Colonic mucosa (tissue), 4 donors: ENCODE results near the gene DDOST. TPM values are rescaled to one million over a fixed set of nuclear protein-coding genes. Genes with fewer than 3 reads are reported as not detected.

Source experiments
- DNase-seq: peaks from one replicate; pipeline ENCODE4 v3.0.0-alpha.2; 2020
- H3K27ac ChIP-seq: fragments of 200-600 bp; one replicate; pipeline ENCODE4 v1.8.0; 2021
- H3K27me3 ChIP-seq: fragments of 200-600 bp; one replicate; pipeline ENCODE4 v1.8.0; 2021
- H3K36me3 ChIP-seq: fragments of 200-600 bp; one replicate; pipeline ENCODE4 v1.8.0; 2021
- H3K4me1 ChIP-seq: fragments of 200-600 bp; one replicate; pipeline ENCODE4 v1.8.0; 2021; ENCODE audit warnings: mild to moderate bottlenecking
- H3K4me3 ChIP-seq: fragments of 200-600 bp; one replicate; pipeline ENCODE4 v1.8.0; 2021
- H3K9ac ChIP-seq, 2 donors: one replicate each; pipeline ENCODE4 v1.7.0; 2013; ENCODE audit warnings: control low read depth in 2 of 2, low read depth in 2 of 2, low read length in 2 of 2
- H3K9me3 ChIP-seq: fragments of 200-600 bp; one replicate; pipeline ENCODE4 v1.8.0; 2021
- intact Hi-C: fragments of 100-400 bp; cut with DNase I; formaldehyde crosslinking; loops from one replicate; pipeline ENCODE4 v1.14.1; 2022
- total RNA-seq, 2 donors: library from RNA; stranded (reverse); fragmentation: NEBNext Ultra II Directional in 1 of 2; extraction: Animal tissue kit (Norgen Biotek cat#: 25700) in 1 of 2; gene quantifications; one replicate each; pipeline ENCODE4 v1.2.1, GENCODE V29; 2021
- TF ChIP-seq, protein P1 (sequence below): fragments of 200-600 bp; IDR thresholded peaks from one replicate; pipeline ENCODE4 v1.8.0; 2022; ENCODE audit warnings: antibody characterized with exemption, mild to moderate bottlenecking
- donor health status: healthy.
- donor health status: DM: no; HTN: no; CAD: no.
- donor health status: DM: no; HTN: no; CAD: no.

The DDOST gene
- total RNA-seq, 2 donors from 2014 or later: 233 to 364 TPM

DNA sequence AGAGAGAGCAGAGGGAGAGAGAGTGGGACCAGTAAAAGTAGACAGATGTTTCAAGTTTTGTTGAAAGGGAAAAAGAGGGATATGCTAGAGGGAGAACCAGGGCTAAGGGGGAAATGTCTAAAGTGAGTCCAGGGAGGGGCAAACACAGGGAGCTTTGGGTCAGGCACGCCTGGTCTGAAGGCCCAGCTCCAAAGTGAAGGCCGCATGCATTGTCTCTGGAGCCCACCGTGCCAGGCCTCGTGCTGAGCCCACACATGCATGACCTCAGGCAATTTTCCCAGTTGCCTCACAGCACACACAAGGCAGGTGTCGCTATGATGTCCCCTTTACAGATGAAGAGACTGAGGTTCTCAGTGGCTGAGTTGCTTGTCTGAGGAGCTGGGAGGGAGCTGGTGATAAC, 40.7 kb upstream of the DDOST start:
- intact Hi-C loops: no loop called here
- no peak overlapping the region for H3K4me3 ChIP-seq
- no peak overlapping the region for H3K27ac ChIP-seq
- H3K36me3 ChIP-seq: no peaks in the 10 kb centered on the region
- TF ChIP-seq, protein P1, sequence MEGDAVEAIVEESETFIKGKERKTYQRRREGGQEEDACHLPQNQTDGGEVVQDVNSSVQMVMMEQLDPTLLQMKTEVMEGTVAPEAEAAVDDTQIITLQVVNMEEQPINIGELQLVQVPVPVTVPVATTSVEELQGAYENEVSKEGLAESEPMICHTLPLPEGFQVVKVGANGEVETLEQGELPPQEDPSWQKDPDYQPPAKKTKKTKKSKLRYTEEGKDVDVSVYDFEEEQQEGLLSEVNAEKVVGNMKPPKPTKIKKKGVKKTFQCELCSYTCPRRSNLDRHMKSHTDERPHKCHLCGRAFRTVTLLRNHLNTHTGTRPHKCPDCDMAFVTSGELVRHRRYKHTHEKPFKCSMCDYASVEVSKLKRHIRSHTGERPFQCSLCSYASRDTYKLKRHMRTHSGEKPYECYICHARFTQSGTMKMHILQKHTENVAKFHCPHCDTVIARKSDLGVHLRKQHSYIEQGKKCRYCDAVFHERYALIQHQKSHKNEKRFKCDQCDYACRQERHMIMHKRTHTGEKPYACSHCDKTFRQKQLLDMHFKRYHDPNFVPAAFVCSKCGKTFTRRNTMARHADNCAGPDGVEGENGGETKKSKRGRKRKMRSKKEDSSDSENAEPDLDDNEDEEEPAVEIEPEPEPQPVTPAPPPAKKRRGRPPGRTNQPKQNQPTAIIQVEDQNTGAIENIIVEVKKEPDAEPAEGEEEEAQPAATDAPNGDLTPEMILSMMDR: no peak
- no peaks in the 10 kb centered on the region for H3K4me1 ChIP-seq
- no peaks in the 10 kb centered on the region for H3K9me3 ChIP-seq
- H3K27me3 ChIP-seq: no peaks in the 10 kb centered on the region
- DNase-seq: no peak
- no peak overlapping the region for H3K9ac ChIP-seq

DNA sequence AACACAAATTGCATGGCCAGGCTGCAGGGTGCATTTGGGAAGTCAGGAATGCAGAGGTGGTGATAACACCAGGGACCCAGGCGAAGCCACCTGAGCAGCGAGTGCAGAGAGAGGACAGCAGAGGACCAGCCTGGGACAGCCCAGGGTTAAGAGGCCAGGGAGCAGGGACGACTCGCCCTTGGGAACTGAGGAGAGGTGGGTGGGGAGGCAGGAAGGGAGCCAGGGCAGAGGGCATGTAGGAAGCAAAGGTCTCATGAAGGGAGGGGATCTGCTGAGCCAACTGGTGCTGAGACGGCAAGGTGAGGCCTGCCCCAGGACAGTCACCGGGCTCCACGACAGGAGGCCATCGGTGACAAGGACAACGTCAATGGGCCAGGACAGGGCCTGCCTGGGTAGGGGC, 40.3 kb upstream of the DDOST start:
- Histone ChIP-seq H3K9me3 (no peaks in the 10 kb centered on the region), H3K4me3 (no peak overlapping the region), H3K9ac (no peak overlapping the region), H3K27me3 (no peaks in the 10 kb centered on the region), H3K36me3 (no peaks in the 10 kb centered on the region), H3K4me1 (no peaks in the 10 kb centered on the region), H3K27ac (no peak overlapping the region)
- DNase-seq: no peak
- TF ChIP-seq, protein P1: no peak
- intact Hi-C loops: no loop called here

DNA sequence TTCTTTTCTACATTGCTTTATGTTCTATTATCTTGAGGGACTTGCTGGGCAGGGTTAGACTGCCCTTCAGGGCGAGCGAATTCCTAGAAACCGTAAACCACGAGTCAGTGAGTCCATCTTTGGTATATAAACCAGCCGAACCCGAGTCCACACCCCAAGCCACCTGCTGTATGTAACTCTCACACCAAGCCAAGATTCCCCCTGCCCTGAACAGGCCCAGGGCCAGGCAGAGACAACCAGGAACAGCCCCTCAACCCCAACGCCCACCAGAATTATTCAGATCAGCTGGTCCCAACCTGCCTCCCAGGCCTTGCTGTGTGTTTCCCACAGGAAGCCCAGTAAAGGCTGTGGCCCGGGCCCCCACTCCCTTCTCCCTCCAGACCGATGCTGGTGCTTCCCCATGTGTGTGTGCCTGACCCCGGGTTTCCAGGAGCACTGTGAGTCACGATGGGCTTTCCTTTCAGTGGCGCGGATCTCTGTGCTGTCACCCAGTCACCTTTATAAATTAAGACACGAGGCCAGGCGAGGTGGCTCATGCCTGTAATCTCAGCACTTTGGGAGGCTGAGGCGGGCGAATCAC, 39.6 kb upstream of the DDOST start:
- H3K27me3 ChIP-seq: no peaks in the 10 kb centered on the region
- H3K9me3 ChIP-seq: no peaks in the 10 kb centered on the region
- no peak overlapping the region for H3K4me3 ChIP-seq
- no peak for DNase-seq
- no peak overlapping the region for H3K9ac ChIP-seq
- H3K36me3 ChIP-seq: no peaks in the 10 kb centered on the region
- intact Hi-C loops: no loop called here
- no peak overlapping the region for H3K27ac ChIP-seq
- peaks cover 3% of the 10 kb centered on the region for H3K4me1 ChIP-seq
- TF ChIP-seq, protein P1: no peak

DNA sequence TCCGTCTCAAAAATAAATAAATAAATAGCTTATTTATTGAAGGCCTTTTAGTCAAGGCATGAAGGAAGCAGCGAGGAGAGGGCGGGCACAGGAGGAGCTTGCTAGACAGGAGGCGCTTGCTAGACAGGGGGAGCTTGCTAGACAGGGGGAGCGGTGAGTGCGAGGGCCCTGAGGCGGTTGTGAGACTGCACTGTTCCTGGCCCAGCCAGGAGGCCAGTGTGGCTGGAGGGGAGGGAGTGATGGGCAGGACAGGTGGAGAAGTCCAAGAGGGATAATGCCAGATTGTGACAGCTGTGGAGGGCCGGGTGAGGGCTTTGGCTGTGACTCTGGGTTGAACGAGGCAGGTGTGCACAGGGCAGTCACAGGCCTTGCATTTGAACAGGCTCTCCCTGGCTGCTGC, 38.4 kb upstream of the DDOST start:
- Histone ChIP-seq H3K4me3 (no peak overlapping the region), H3K27me3 (no peaks in the 10 kb centered on the region), H3K4me1 (peaks cover 3% of the 10 kb centered on the region), H3K9ac (no peak overlapping the region), H3K36me3 (no peaks in the 10 kb centered on the region), H3K27ac (no peak overlapping the region), H3K9me3 (no peaks in the 10 kb centered on the region)
- TF ChIP-seq, protein P1: no peak
- no peak for DNase-seq
- intact Hi-C loops: loop anchor here (5.0 kb wide), 1 partner anchor 498 kb away; no protein-coding TSS in a partner anchor

DNA sequence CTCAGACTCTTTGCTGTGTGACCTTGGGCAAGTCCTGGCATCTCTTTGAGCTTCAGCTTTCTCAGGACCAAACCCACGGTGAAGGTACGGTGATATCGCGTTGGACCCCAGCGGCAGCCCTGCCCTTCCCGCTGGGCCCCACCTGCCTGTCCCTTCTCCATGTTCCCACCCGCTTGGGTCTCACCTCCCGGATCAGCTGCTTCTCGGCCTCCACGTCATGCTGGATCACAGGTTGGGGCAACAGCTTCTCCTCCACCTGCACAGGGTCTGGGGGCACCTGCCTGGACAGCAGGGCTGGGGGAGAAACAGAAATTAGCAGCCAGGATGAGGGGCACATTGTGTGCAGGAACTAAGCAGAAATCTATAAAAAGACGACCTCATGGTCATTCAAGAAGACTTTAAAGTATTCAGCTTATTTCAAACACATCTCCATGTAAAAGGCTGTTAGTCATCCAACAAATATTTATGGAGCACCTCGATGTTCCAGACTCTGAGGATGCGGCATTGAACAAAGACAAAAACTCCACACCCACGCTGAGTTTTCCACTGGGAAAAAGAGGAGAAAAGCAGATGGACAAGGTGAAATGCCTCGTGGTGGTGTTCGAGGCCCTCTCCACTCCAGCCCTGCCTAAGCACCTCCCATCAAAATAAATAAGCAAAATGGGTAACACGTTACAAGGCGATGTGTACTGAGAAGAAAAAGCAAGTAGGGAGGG, 37.2 kb upstream of the DDOST start:
- no peak overlapping the region for H3K27ac ChIP-seq
- intact Hi-C loops: loop anchor here (5.0 kb wide), 1 partner anchor 499 kb away; no protein-coding TSS in a partner anchor
- DNase-seq: no peak

More for the DNA sequence above, 37.2 kb upstream of the DDOST start:
- H3K27me3 ChIP-seq: no peaks in the 10 kb centered on the region
- no peak overlapping the region for H3K9ac ChIP-seq
- H3K4me1 ChIP-seq: peaks cover 3% of the 10 kb centered on the region
- H3K4me3 ChIP-seq: no peak overlapping the region
- no peaks in the 10 kb centered on the region for H3K36me3 ChIP-seq
- H3K9me3 ChIP-seq: no peaks in the 10 kb centered on the region
- TF ChIP-seq, protein P1: no peak
